ENCODE data around the gene CFB. TPM values are rescaled to one million over a fixed set of nuclear protein-coding genes. Genes with fewer than 3 reads are reported as not detected.
"Not testable (repeated sequence)": the region's sequence is repeated elsewhere in the genome, so short reads cannot be mapped to it uniquely, and the experiment has no call there.

CFB gene
- total RNA-seq, 2 donors from 2014 or later, result 0.33 to 0.40 TPM

DNA sequence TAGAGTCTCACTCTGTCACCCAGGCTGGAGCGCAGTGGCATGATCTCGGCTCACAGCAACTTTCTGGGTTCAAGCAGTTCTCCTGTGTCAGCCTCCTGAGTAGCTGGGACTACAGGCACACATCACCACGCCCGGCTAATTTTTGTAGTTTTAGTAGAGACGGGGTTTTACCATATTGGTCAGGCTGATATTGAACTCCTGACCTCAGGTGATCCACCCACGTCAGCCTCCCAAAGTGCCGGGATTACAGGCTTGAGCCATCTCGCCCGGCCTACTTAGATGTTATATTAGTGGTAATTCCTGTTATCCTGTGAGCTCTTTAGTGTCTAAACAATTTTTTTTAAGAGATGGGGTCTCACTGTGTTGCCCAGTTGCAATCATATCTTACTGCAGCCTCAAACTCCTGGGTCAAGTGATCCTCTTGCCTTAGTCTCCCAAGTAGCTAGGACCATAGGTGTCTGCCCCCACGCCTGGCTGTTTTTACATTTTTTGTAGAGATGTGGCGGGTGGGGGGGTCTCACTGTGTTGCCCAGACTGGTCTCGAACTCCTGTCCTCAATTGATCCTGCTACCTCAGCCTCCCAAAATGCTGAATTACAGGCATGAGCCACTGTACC, 32.0 kb downstream of the CFB start:
- ATAC-seq (no peak), DNase-seq (ENCODE audit: low spot score) (no peak)
- no peaks in the 10 kb centered on the region for H3K9me3 Mint-ChIP-seq
- peaks cover 7% of the 10 kb centered on the region for H3K36me3 Mint-ChIP-seq
- no peak overlapping the region for H3K4me3 Mint-ChIP-seq
- H3K27me3 Mint-ChIP-seq, result no peaks in the 10 kb centered on the region
- no peak overlapping the region for H3K27ac Mint-ChIP-seq
- peaks cover 15 to 16% of the 10 kb centered on the region in 2 donors for H3K4me1 Mint-ChIP-seq (ENCODE audit: low read depth in 2 of 2)

DNA sequence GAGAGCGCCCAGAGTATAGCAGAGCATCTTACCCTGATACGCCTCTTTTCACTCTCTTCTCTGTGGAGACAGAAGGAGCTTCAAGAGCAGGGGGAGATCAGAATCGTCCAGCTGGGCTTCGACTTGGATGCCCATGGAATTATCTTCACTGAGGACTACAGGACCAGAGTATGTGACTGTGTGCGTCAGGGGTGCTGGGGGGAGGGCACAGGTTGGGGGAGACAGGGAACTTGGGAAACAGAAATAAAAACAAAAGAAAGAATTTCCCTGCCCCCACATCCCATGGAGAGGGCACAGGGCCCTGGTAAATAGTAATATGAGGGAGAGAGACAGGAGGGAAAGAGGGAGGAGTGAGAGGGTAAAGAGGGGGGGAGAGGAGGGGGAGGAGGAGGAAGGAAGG, 32.9 kb downstream of the CFB start:
- Mint-ChIP-seq H3K9me3 (no peaks in the 10 kb centered on the region), H3K36me3 (no peaks in the 10 kb centered on the region), H3K4me1 (ENCODE audit: low read depth in 2 of 2) (peaks cover 6 to 7% of the 10 kb centered on the region in 2 donors), H3K27ac (no peak overlapping the region), H3K4me3 (no peak overlapping the region), H3K27me3 (no peaks in the 10 kb centered on the region)
- no peak for DNase-seq (ENCODE audit: low spot score)
- ATAC-seq, result no peak

DNA sequence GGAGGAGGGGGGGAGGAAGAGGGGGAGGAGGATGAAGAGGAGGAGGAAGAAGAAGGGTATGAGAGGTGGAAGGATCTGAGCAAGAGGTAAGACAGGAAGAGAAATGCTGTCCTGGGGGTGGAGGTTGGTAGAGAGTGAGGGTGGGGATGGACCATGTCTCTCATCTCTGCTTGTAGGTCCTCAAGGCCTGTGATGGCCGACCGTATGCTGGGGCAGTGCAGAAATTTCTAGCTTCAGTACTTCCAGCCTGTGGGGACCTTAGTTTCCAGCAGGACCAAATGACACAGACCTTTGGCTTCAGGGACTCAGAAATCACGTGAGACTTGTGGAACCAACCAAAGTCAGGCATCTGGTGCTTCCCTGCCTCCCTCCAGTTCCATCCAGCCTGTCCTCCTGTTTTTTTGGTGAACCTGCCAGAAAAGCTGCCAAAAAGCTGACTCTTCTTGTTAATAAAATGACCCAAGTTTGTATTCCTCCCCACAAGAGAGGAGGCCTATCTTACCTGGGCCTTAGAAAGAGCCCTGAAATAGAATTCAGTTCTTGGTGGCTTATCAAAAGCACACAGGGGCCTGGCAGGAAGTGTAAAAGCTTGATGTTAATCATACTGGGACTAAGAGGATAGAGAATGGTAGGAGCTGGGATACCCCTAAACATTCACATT, 33.5 kb downstream of the CFB start:
- Mint-ChIP-seq H3K4me3 (no peak overlapping the region), H3K9me3 (no peaks in the 10 kb centered on the region), H3K27me3 (no peaks in the 10 kb centered on the region), H3K4me1 (ENCODE audit: low read depth in 2 of 2) (peaks cover 1 to 2% of the 10 kb centered on the region in 2 donors), H3K27ac (peak overlapping the region in 1 of 2 donors; percentile 31), H3K36me3 (no peaks in the 10 kb centered on the region)
- DNase-seq (ENCODE audit: low spot score) (peak; percentile 18), ATAC-seq (no peak)

DNA sequence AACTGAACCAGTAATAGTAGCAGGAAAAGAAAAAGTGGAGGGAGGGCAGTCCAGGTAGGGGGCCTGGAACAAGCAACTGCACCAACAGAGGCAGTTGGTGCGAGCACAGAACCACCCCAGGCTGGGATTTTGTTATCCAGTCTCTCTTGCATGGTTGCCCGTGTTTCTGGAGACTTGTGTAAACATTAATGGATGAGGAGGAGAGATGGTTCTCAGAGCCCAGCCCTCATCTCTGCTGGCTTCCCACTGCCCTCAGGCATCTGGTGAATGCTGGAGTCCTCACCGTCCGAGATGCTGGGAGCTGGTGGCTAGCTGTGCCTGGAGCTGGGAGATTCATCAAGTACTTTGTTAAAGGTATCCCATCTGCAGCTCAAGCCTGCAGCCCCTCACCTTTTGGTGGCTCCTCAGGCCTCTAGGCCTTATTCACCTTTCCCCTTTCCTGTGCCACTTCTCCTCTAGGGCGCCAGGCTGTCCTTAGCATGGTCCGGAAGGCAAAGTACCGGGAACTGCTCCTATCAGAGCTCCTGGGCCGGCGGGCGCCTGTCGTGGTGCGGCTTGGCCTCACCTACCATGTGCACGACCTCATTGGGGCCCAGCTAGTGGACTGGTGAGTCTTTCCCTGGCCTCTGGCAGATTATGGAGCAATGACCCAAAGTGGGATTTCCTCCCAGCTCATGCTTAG, 34.4 kb downstream of the CFB start:
- not testable (repeated sequence) for DNase-seq (ENCODE audit: low spot score); H3K4me1 Mint-ChIP-seq (ENCODE audit: low read depth in 2 of 2); H3K9me3 Mint-ChIP-seq; H3K36me3 Mint-ChIP-seq; ATAC-seq; H3K4me3 Mint-ChIP-seq; H3K27me3 Mint-ChIP-seq
- peak overlapping the region in 1 of 2 donors; percentile 31 for H3K27ac Mint-ChIP-seq

DNA sequence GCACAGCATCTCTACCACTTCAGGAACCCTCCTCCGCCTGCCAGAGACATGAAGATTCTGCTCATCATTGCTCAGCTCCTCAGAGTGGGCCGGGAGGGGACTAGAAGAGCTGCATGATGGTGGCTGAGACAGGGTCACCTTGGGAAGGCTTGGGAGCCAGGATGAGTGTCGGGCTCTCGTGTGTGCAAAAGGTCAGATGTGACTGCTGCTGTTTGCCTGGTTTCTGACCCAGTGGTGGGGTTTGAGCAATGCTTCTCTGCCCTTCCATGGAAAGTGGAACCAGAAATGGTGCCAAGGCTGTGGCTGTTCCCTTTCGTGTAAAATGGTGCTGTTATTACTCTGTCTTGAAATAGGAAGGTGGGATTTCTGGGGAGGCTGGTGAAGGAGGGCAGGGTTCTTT, 35.1 kb downstream of the CFB start:
- not testable (repeated sequence) for ATAC-seq; H3K36me3 Mint-ChIP-seq; H3K9me3 Mint-ChIP-seq; H3K4me3 Mint-ChIP-seq; H3K4me1 Mint-ChIP-seq (ENCODE audit: low read depth in 2 of 2); H3K27me3 Mint-ChIP-seq; H3K27ac Mint-ChIP-seq; DNase-seq (ENCODE audit: low spot score)

DNA sequence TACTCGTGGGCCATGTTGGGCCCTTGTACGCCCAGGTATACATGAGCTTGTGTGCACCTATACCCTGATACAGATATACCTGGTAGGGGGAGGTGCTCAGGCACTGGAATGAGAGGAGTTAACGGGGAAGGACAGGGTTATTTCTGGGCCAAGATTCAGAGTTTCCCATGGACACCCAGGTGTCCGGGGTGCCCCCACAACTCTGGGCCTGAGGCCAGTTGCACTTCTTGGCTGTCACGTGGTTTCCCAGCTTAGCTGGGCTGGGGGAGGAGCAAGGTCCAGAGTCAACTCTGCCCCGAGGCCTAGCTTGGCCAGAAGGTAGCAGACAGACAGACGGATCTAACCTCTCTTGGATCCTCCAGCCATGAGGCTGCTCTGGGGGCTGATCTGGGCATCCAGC, 35.8 kb downstream of the CFB start, which contains the start of gene C4A:
Gene C4A, plus strand, starts transcription at position 314 of the 400 bp plus-strand sequence. Its CDS starts 51 bp downstream, at position 365.
- not testable (repeated sequence) for H3K4me3 Mint-ChIP-seq; H3K36me3 Mint-ChIP-seq; H3K27me3 Mint-ChIP-seq; DNase-seq (ENCODE audit: low spot score); H3K4me1 Mint-ChIP-seq (ENCODE audit: low read depth in 2 of 2); H3K9me3 Mint-ChIP-seq; H3K27ac Mint-ChIP-seq
- peak in 1 of 2 donors; percentile 20 for ATAC-seq

DNA sequence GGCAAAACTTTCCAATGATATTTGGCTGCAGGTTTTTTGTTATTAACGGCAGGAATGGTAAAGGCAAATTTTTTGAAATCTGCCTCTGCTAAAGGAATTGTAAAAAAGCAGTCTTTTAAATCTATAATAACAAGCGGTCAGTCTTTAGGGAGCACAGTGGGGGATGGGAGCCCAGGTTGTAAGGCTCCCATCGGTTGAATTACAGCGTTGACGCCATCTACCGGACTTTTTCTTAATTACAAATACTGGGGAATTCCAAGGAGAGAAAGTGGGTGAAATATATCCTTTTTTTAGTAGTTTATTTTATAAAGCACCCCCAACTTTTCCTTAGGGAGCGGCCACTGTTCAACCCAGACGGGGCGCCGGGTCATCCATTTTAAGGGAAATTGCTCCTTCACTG, 43.5 kb downstream of the CFB start:
- H3K9me3 Mint-ChIP-seq; H3K27ac Mint-ChIP-seq; ATAC-seq; DNase-seq (ENCODE audit: low spot score); H3K4me1 Mint-ChIP-seq (ENCODE audit: low read depth in 2 of 2); H3K27me3 Mint-ChIP-seq; H3K4me3 Mint-ChIP-seq; H3K36me3 Mint-ChIP-seq: not testable (repeated sequence)

DNA sequence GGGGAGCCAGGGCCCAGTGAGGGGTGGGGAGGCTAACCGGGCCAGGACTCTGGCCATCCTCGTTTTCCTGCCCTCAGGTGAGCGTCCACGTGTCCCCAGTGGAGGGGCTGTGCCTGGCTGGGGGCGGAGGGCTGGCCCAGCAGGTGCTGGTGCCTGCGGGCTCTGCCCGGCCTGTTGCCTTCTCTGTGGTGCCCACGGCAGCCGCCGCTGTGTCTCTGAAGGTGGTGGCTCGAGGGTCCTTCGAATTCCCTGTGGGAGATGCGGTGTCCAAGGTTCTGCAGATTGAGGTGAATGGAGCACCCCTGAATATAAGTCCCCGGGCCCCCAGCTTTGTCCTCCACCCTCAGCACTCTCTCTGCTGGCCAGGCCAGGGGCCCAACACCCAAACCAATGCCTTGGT, 48.5 kb downstream of the CFB start:
- not testable (repeated sequence) for H3K27me3 Mint-ChIP-seq; DNase-seq (ENCODE audit: low spot score); ATAC-seq; H3K9me3 Mint-ChIP-seq; H3K27ac Mint-ChIP-seq; H3K36me3 Mint-ChIP-seq; H3K4me3 Mint-ChIP-seq; H3K4me1 Mint-ChIP-seq (ENCODE audit: low read depth in 2 of 2)

DNA sequence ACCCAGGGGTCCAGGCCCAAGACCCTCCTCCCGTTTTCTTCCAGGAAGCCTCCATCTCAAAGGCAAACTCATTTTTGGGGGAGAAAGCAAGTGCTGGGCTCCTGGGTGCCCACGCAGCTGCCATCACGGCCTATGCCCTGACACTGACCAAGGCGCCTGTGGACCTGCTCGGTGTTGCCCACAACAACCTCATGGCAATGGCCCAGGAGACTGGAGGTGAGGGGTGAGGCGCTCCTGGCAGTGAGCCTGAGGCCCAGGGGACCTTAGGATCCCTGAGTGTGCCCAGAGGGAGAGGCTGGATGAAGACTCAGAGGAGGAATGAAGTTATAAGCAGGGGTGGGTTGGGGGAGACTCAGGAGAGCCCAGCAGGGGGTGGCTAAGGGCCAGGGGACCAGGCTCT, 50.5 kb downstream of the CFB start:
- not testable (repeated sequence) for ATAC-seq; H3K4me3 Mint-ChIP-seq; H3K27ac Mint-ChIP-seq; H3K27me3 Mint-ChIP-seq; H3K36me3 Mint-ChIP-seq; H3K9me3 Mint-ChIP-seq; DNase-seq (ENCODE audit: low spot score); H3K4me1 Mint-ChIP-seq (ENCODE audit: low read depth in 2 of 2)

Other genes starting within 250 kb of the CFB start
- gene ABHD16A, start 242.8 kb upstream of the CFB start, total RNA-seq, result 10 to 100 TPM; 60.6 to 77.5 TPM
- gene LY6G6F, start 239.2 kb upstream of the CFB start, total RNA-seq, result not detected
- gene LY6G6D, start 230.7 kb upstream of the CFB start, total RNA-seq, result not detected
- gene LY6G6C, start 224.3 kb upstream of the CFB start, total RNA-seq, result not detected
- gene MPIG6B, start 222.7 kb upstream of the CFB start, total RNA-seq, result under 1 TPM in 1 of 2 donors, not detected in 1; 0.21 TPM
- 10 to 100 TPM; 18.8 to 24.4 TPM for gene DDAH2, start 216.8 kb upstream of the CFB start, total RNA-seq
- gene CLIC1, start 209.6 kb upstream of the CFB start, total RNA-seq, result 100 to 1,000 TPM; 468 to 581 TPM
- gene MSH5, start 206.1 kb upstream of the CFB start, total RNA-seq, result 100 to 1,000 TPM in 1 of 2 donors, 10 to 100 TPM in 1; 36.2 to 154 TPM
- gene SAPCD1, start 183.4 kb upstream of the CFB start, total RNA-seq, result 10 to 100 TPM in 1 of 2 donors, 1 to 10 TPM in 1; 9.2 to 25.2 TPM
- gene VWA7, start 168.8 kb upstream of the CFB start, total RNA-seq, result 1 to 10 TPM; 1.4 to 2.1 TPM
- 100 to 1,000 TPM in 1 of 2 donors, 10 to 100 TPM in 1; 90.7 to 226 TPM for gene VARS1, start 150.3 kb upstream of the CFB start, total RNA-seq
- 100 to 1,000 TPM in 1 of 2 donors, 10 to 100 TPM in 1; 94.6 to 113 TPM for gene LSM2, start 139.1 kb upstream of the CFB start, total RNA-seq
- gene HSPA1L, start 130.8 kb upstream of the CFB start, total RNA-seq, result 1 to 10 TPM; 1.7 to 4.1 TPM
- 100 to 1,000 TPM; 160 to 262 TPM for gene HSPA1A, start 130.6 kb upstream of the CFB start, total RNA-seq
- gene HSPA1B, start 118.4 kb upstream of the CFB start, total RNA-seq, result 100 to 1,000 TPM; 107 to 113 TPM
- gene NEU1, start 83.3 kb upstream of the CFB start, total RNA-seq, result 10 to 100 TPM; 37.2 to 46.6 TPM
- gene SLC44A4, start 67.1 kb upstream of the CFB start, total RNA-seq, result not detected
- 10 to 100 TPM; 34.4 to 69.1 TPM for gene EHMT2, start 48.4 kb upstream of the CFB start, total RNA-seq
- gene ZBTB12, start 44.0 kb upstream of the CFB start, total RNA-seq, result 1 to 10 TPM; 1.4 to 2.9 TPM
- gene C2, start 18.4 kb upstream of the CFB start, total RNA-seq, result under 1 TPM in 1 of 2 donors, not detected in 1; 0.92 TPM
- gene NELFE, start 12.9 kb downstream of the CFB start, total RNA-seq, result 10 to 100 TPM; 61.5 to 78.0 TPM
- 100 to 1,000 TPM; 103 to 164 TPM for gene SKIC2, start 13.1 kb downstream of the CFB start, total RNA-seq
- 10 to 100 TPM; 11.4 to 27.5 TPM for gene DXO, start 26.0 kb downstream of the CFB start, total RNA-seq
- gene C4A, start 36.0 kb downstream of the CFB start, total RNA-seq, result 10 to 100 TPM in 1 of 2 donors, 1 to 10 TPM in 1; 4.4 to 13.3 TPM
- gene C4B, start 68.7 kb downstream of the CFB start, total RNA-seq, result 1 to 10 TPM; 3.4 to 5.0 TPM
- 1 to 10 TPM in 1 of 2 donors, not detected in 1; 1.3 TPM for gene CYP21A2, start 92.3 kb downstream of the CFB start, total RNA-seq
- gene TNXB, start 163.2 kb downstream of the CFB start, total RNA-seq, result 1 to 10 TPM; 3.8 to 6.7 TPM
- gene ATF6B, start 182.2 kb downstream of the CFB start, total RNA-seq, result 100 to 1,000 TPM; 125 to 132 TPM
- gene FKBPL, start 184.2 kb downstream of the CFB start, total RNA-seq, result 1 to 10 TPM; 5.5 to 6.0 TPM
- under 1 TPM; 0.17 to 0.33 TPM for gene PRRT1, start 205.8 kb downstream of the CFB start, total RNA-seq
- gene PPT2, start 208.0 kb downstream of the CFB start, total RNA-seq, result 10 to 100 TPM; 10.8 to 32.3 TPM
- gene EGFL8, start 218.5 kb downstream of the CFB start, total RNA-seq, result 10 to 100 TPM in 1 of 2 donors, 1 to 10 TPM in 1; 8.3 to 15.0 TPM
- 10 to 100 TPM; 39.2 to 43.0 TPM for gene AGPAT1, start 230.0 kb downstream of the CFB start, total RNA-seq
- gene RNF5, start 232.3 kb downstream of the CFB start, total RNA-seq, result 10 to 100 TPM; 41.0 to 53.3 TPM
- 10 to 100 TPM; 15.0 to 29.7 TPM for gene AGER, start 238.2 kb downstream of the CFB start, total RNA-seq
- 10 to 100 TPM; 64.1 to 89.4 TPM for gene PBX2, start 244.1 kb downstream of the CFB start, total RNA-seq
- 100 to 1,000 TPM; 131 to 143 TPM for gene GPSM3, start 246.5 kb downstream of the CFB start, total RNA-seq